ENCODE measurements around the gene NACA. TPM values are rescaled to one million over a fixed set of nuclear protein-coding genes. Genes with fewer than 3 reads are reported as not detected.
"Not testable (repeated sequence)": the region's sequence is repeated elsewhere in the genome, so short reads cannot be mapped to it uniquely, and the experiment has no call there.

NACA gene
- polyA plus RNA-seq, 2 donors = 1,812 to 2,103 TPM

- Histone ChIP-seq H3K36me3 (ENCODE audit: control insufficient read depth in 2 of 2, insufficient read depth in 2 of 2, low read length in 1 of 2) (peaks cover 0 to 21% of the 10 kb centered on the region in 2 donors), H3K9me3 (ENCODE audit: control insufficient read depth in 2 of 2, insufficient read depth in 1 of 2, low read depth in 1 of 2, low read length in 1 of 2) (no peaks in the 10 kb centered on the region), H3K27ac (ENCODE audit: low read depth in 2 of 2, low read length in 1 of 2) (no peak overlapping the region), H3K27me3 (ENCODE audit: control insufficient read depth in 1 of 2, insufficient read depth in 2 of 2, low read length in 2 of 2) (no peaks in the 10 kb centered on the region), H3K4me1 (ENCODE audit: control insufficient read depth in 2 of 2, insufficient read depth in 2 of 2, low read length in 1 of 2) (peaks cover 14 to 19% of the 10 kb centered on the region in 2 donors), H3K4me3 (ENCODE audit: low read depth in 1 of 2, low read length in 2 of 2) (no peak overlapping the region)
- 44 to 55% methylated on average over 4 of the region's 4 CpGs for WGBS, 2 donors
Measured at GRCh38 chr12:56718636-56719035, 6.5 kb downstream of the NACA start.

GRCh38 chr12:56718149-56718548 lies 7.0 kb downstream of the NACA start:
- no peaks in the 10 kb centered on the region for H3K9me3 ChIP-seq (ENCODE audit: control insufficient read depth in 2 of 2, insufficient read depth in 1 of 2, low read depth in 1 of 2, low read length in 1 of 2)
- peak overlapping the region in 1 of 2 donors; percentile 22 for H3K27ac ChIP-seq (ENCODE audit: low read depth in 2 of 2, low read length in 1 of 2)
- peaks cover 0 to 23% of the 10 kb centered on the region in 2 donors for H3K36me3 ChIP-seq (ENCODE audit: control insufficient read depth in 2 of 2, insufficient read depth in 2 of 2, low read length in 1 of 2)
- WGBS, 2 donors = 87 to 88% methylated on average over 1 of the region's 1 CpG
- H3K4me1 ChIP-seq (ENCODE audit: control insufficient read depth in 2 of 2, insufficient read depth in 2 of 2, low read length in 1 of 2) = peaks cover 14 to 19% of the 10 kb centered on the region in 2 donors
- H3K4me3 ChIP-seq (ENCODE audit: low read depth in 1 of 2, low read length in 2 of 2) = no peak overlapping the region
- no peaks in the 10 kb centered on the region for H3K27me3 ChIP-seq (ENCODE audit: control insufficient read depth in 1 of 2, insufficient read depth in 2 of 2, low read length in 2 of 2)

- Histone ChIP-seq H3K36me3 (ENCODE audit: control insufficient read depth in 2 of 2, insufficient read depth in 2 of 2, low read length in 1 of 2) (peaks cover 0 to 27% of the 10 kb centered on the region in 2 donors), H3K27me3 (ENCODE audit: control insufficient read depth in 1 of 2, insufficient read depth in 2 of 2, low read length in 2 of 2) (no peaks in the 10 kb centered on the region), H3K27ac (ENCODE audit: low read depth in 2 of 2, low read length in 1 of 2) (no peak overlapping the region), H3K4me1 (ENCODE audit: control insufficient read depth in 2 of 2, insufficient read depth in 2 of 2, low read length in 1 of 2) (peaks cover 14 to 19% of the 10 kb centered on the region in 2 donors), H3K4me3 (ENCODE audit: low read depth in 1 of 2, low read length in 2 of 2) (no peak overlapping the region), H3K9me3 (ENCODE audit: control insufficient read depth in 2 of 2, insufficient read depth in 1 of 2, low read depth in 1 of 2, low read length in 1 of 2) (no peaks in the 10 kb centered on the region)
- 79 to 82% methylated on average over 4 of the region's 4 CpGs for WGBS, 2 donors
Measured at GRCh38 chr12:56716933-56717880, 7.9 kb downstream of the NACA start.

GRCh38 chr12:56716458-56716857 lies 8.6 kb downstream of the NACA start:
- WGBS, 2 donors = 56 to 65% methylated on average over 1 of the region's 1 CpG
- H3K27ac ChIP-seq (ENCODE audit: low read depth in 2 of 2, low read length in 1 of 2) = peak overlapping the region in 1 of 2 donors; percentile 1

GRCh38 chr12:56715798-56716197 lies 9.3 kb downstream of the NACA start:
- Histone ChIP-seq H3K9me3 (ENCODE audit: control insufficient read depth in 2 of 2, insufficient read depth in 1 of 2, low read depth in 1 of 2, low read length in 1 of 2) (no peaks in the 10 kb centered on the region), H3K4me3 (ENCODE audit: low read depth in 1 of 2, low read length in 2 of 2) (no peak overlapping the region), H3K27ac (ENCODE audit: low read depth in 2 of 2, low read length in 1 of 2) (peak overlapping the region in 1 of 2 donors; percentile 26), H3K27me3 (ENCODE audit: control insufficient read depth in 1 of 2, insufficient read depth in 2 of 2, low read length in 2 of 2) (no peaks in the 10 kb centered on the region), H3K36me3 (ENCODE audit: control insufficient read depth in 2 of 2, insufficient read depth in 2 of 2, low read length in 1 of 2) (peaks cover 0 to 23% of the 10 kb centered on the region in 2 donors), H3K4me1 (ENCODE audit: control insufficient read depth in 2 of 2, insufficient read depth in 2 of 2, low read length in 1 of 2) (peaks cover 14% of the 10 kb centered on the region in 2 donors)
- WGBS, 2 donors = 67 to 76% methylated on average over 8 of the region's 8 CpGs

More at GRCh38 chr12:56716458-56716857, 8.6 kb downstream of the NACA start:
- no peaks in the 10 kb centered on the region for H3K27me3 ChIP-seq (ENCODE audit: control insufficient read depth in 1 of 2, insufficient read depth in 2 of 2, low read length in 2 of 2)
- H3K4me1 ChIP-seq (ENCODE audit: control insufficient read depth in 2 of 2, insufficient read depth in 2 of 2, low read length in 1 of 2) = peaks cover 14 to 19% of the 10 kb centered on the region in 2 donors
- H3K4me3 ChIP-seq (ENCODE audit: low read depth in 1 of 2, low read length in 2 of 2) = no peak overlapping the region
- no peaks in the 10 kb centered on the region for H3K9me3 ChIP-seq (ENCODE audit: control insufficient read depth in 2 of 2, insufficient read depth in 1 of 2, low read depth in 1 of 2, low read length in 1 of 2)
- H3K36me3 ChIP-seq (ENCODE audit: control insufficient read depth in 2 of 2, insufficient read depth in 2 of 2, low read length in 1 of 2) = peaks cover 0 to 27% of the 10 kb centered on the region in 2 donors

- 92 to 93% methylated on average over 2 of the region's 2 CpGs for WGBS, 2 donors
- H3K9me3 ChIP-seq (ENCODE audit: control insufficient read depth in 2 of 2, insufficient read depth in 1 of 2, low read depth in 1 of 2, low read length in 1 of 2) = no peaks in the 10 kb centered on the region
- H3K4me1 ChIP-seq (ENCODE audit: control insufficient read depth in 2 of 2, insufficient read depth in 2 of 2, low read length in 1 of 2) = peaks cover 9 to 14% of the 10 kb centered on the region in 2 donors
- no peaks in the 10 kb centered on the region for H3K27me3 ChIP-seq (ENCODE audit: control insufficient read depth in 1 of 2, insufficient read depth in 2 of 2, low read length in 2 of 2)
- peaks cover 0 to 23% of the 10 kb centered on the region in 2 donors for H3K36me3 ChIP-seq (ENCODE audit: control insufficient read depth in 2 of 2, insufficient read depth in 2 of 2, low read length in 1 of 2)
- H3K27ac ChIP-seq (ENCODE audit: low read depth in 2 of 2, low read length in 1 of 2) = no peak overlapping the region
- no peak overlapping the region for H3K4me3 ChIP-seq (ENCODE audit: low read depth in 1 of 2, low read length in 2 of 2)
Measured at GRCh38 chr12:56714431-56714929, 10.6 kb downstream of the NACA start.

- WGBS, 2 donors = 88 to 93% methylated on average over 3 of the region's 3 CpGs
- H3K9me3 ChIP-seq (ENCODE audit: control insufficient read depth in 2 of 2, insufficient read depth in 1 of 2, low read depth in 1 of 2, low read length in 1 of 2) = no peaks in the 10 kb centered on the region
- no peak overlapping the region for H3K27ac ChIP-seq (ENCODE audit: low read depth in 2 of 2, low read length in 1 of 2)
- H3K4me3 ChIP-seq (ENCODE audit: low read depth in 1 of 2, low read length in 2 of 2) = no peak overlapping the region
- peaks cover 3 to 9% of the 10 kb centered on the region in 2 donors for H3K4me1 ChIP-seq (ENCODE audit: control insufficient read depth in 2 of 2, insufficient read depth in 2 of 2, low read length in 1 of 2)
- no peaks in the 10 kb centered on the region for H3K27me3 ChIP-seq (ENCODE audit: control insufficient read depth in 1 of 2, insufficient read depth in 2 of 2, low read length in 2 of 2)
- peaks cover 0 to 19% of the 10 kb centered on the region in 2 donors for H3K36me3 ChIP-seq (ENCODE audit: control insufficient read depth in 2 of 2, insufficient read depth in 2 of 2, low read length in 1 of 2)
Measured at GRCh38 chr12:56713345-56713744, 11.8 kb downstream of the NACA start.

GRCh38 chr12:56709759-56710376 lies 15.2 kb downstream of the NACA start:
- no peaks in the 10 kb centered on the region for H3K4me1 ChIP-seq (ENCODE audit: control insufficient read depth in 2 of 2, insufficient read depth in 2 of 2, low read length in 1 of 2)
- H3K4me3 ChIP-seq (ENCODE audit: low read depth in 1 of 2, low read length in 2 of 2) = no peak overlapping the region
- H3K36me3 ChIP-seq (ENCODE audit: control insufficient read depth in 2 of 2, insufficient read depth in 2 of 2, low read length in 1 of 2) = peaks cover 0 to 11% of the 10 kb centered on the region in 2 donors
- WGBS, 2 donors = 74 to 76% methylated on average over 5 of the region's 5 CpGs
- no peaks in the 10 kb centered on the region for H3K9me3 ChIP-seq (ENCODE audit: control insufficient read depth in 2 of 2, insufficient read depth in 1 of 2, low read depth in 1 of 2, low read length in 1 of 2)
- H3K27ac ChIP-seq (ENCODE audit: low read depth in 2 of 2, low read length in 1 of 2) = no peak overlapping the region
- H3K27me3 ChIP-seq (ENCODE audit: control insufficient read depth in 1 of 2, insufficient read depth in 2 of 2, low read length in 2 of 2) = no peaks in the 10 kb centered on the region

- not testable (repeated sequence) for H3K4me3 ChIP-seq (ENCODE audit: low read depth in 1 of 2, low read length in 2 of 2)
Measured at GRCh38 chr12:56704522-56704921, 20.6 kb downstream of the NACA start.

More at GRCh38 chr12:56704522-56704921, 20.6 kb downstream of the NACA start:
- H3K9me3 ChIP-seq (ENCODE audit: control insufficient read depth in 2 of 2, insufficient read depth in 1 of 2, low read depth in 1 of 2, low read length in 1 of 2); H3K4me1 ChIP-seq (ENCODE audit: control insufficient read depth in 2 of 2, insufficient read depth in 2 of 2, low read length in 1 of 2); H3K36me3 ChIP-seq (ENCODE audit: control insufficient read depth in 2 of 2, insufficient read depth in 2 of 2, low read length in 1 of 2); H3K27ac ChIP-seq (ENCODE audit: low read depth in 2 of 2, low read length in 1 of 2); H3K27me3 ChIP-seq (ENCODE audit: control insufficient read depth in 1 of 2, insufficient read depth in 2 of 2, low read length in 2 of 2): not testable (repeated sequence)
- 82 to 87% methylated on average over 5 of the region's 5 CpGs for WGBS, 2 donors
